SU-DHL-6 (cell line): ENCODE data around the gene ZDHHC16.

Source experiments
- EZH2phosphoT487 ChIP-seq: fragments of 200-600 bp; sonication (generic), shearing (Covaris generic); conservative IDR thresholded peaks from 2 replicates; pipeline ENCODE4 v1.6.1; 2018; ENCODE audit warnings: mild to moderate bottlenecking, antibody characterized with exemption, low read length, moderate library complexity, mixed read lengths
- TF ChIP-seq, protein P1 (sequence below): fragments of 200-600 bp; sonication (generic); IDR thresholded peaks from one replicate; pipeline ENCODE4 v1.5.1; 2017; ENCODE audit warnings: antibody characterized with exemption, mild to moderate bottlenecking, low read length, moderate library complexity; ENCODE audit not compliant: insufficient read depth, poor library complexity, severe bottlenecking

DNA sequence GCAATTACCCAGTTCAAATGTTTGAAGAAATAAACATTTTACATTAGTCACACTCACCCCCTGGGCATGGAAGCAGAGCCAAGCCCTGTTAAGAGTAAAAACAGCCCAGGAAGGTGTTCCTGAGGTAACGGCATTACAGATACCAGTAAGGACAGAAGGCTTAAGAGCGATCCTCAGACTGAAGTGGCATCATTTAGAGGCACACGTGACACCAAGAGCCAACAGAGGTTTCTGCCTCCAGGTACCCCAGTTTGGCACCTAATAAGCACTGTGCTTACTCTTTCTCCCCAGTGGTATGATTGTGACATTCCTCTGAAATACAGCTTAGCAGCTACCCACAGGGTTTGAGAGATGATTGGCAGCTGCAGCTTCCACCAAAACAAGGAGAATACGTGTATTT, 35.1 kb downstream of the ZDHHC16 start:
- TF ChIP-seq, protein P1, sequence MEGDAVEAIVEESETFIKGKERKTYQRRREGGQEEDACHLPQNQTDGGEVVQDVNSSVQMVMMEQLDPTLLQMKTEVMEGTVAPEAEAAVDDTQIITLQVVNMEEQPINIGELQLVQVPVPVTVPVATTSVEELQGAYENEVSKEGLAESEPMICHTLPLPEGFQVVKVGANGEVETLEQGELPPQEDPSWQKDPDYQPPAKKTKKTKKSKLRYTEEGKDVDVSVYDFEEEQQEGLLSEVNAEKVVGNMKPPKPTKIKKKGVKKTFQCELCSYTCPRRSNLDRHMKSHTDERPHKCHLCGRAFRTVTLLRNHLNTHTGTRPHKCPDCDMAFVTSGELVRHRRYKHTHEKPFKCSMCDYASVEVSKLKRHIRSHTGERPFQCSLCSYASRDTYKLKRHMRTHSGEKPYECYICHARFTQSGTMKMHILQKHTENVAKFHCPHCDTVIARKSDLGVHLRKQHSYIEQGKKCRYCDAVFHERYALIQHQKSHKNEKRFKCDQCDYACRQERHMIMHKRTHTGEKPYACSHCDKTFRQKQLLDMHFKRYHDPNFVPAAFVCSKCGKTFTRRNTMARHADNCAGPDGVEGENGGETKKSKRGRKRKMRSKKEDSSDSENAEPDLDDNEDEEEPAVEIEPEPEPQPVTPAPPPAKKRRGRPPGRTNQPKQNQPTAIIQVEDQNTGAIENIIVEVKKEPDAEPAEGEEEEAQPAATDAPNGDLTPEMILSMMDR, result no peak
- TF ChIP-seq EZH2phosphoT487, result no peak
